B cell (primary cell): ENCODE measurements around the gene CHPF2. TPM values are rescaled to one million over a fixed set of nuclear protein-coding genes. Genes with fewer than 3 reads are reported as not detected.

Experiments
- ATAC-seq: fragments of 200-7000 bp; cut with Tn5 transposase; one replicate; pipeline ENCODE4 v1.10.0; 2021; ENCODE audit warnings: low read depth, mild to moderate bottlenecking, moderate number of reproducible peaks, moderate library complexity
- CTCF ChIA-PET: fragments of 350-600 bp; sonication (Branson Sonifier 250); formaldehyde crosslinking; loops from one replicate; lab custom pipeline; 2021; ENCODE audit warnings: antibody characterized with exemption, inconsistent platforms; lab: Charles Lee
- POLR2A ChIA-PET: fragments of 350-600 bp; sonication (Branson Sonifier 250); formaldehyde crosslinking; loops from one replicate; lab custom pipeline; 2021; ENCODE audit warnings: antibody characterized with exemption; lab: Charles Lee
- DNase-seq: peaks from one replicate; pipeline ENCODE4 v3.0.0; 2013
- H2AFZ ChIP-seq: 2 replicates; pipeline ENCODE4 v1.6.1; 2012; ENCODE audit warnings: mild to moderate bottlenecking, low read depth, low read length; ENCODE audit not compliant: insufficient read depth, poor library complexity, severe bottlenecking
- H3K27ac ChIP-seq, 2 donors: 1 replicate in 1 of 2; 2 replicates in 1 of 2; pipeline ENCODE4 v1.5.1; 2012 to 2013; ENCODE audit warnings: low read length in 2 of 2, mild to moderate bottlenecking in 2 of 2, moderate library complexity in 1 of 2
- H3K27me3 ChIP-seq, 4 experiments: fragments of 200-600 bp in 1 of 4; sonication (generic) in 1 of 4; replicated peaks in 1 of 4; 1 replicate in 2 of 4; 2 replicates in 2 of 4; pipeline versions ENCODE4 v1.6.1 to v1.7.0; 2013 to 2016; ENCODE audit warnings: low read length in 3 of 4, mild to moderate bottlenecking in 2 of 4, mixed read lengths in 1 of 4, moderate library complexity in 1 of 4; ENCODE audit not compliant: insufficient read depth in 4 of 4, control insufficient read depth in 3 of 4; ENCODE audit errors: control extremely low read depth in 1 of 4
- H3K36me3 ChIP-seq, 2 experiments: replicated peaks in 1 of 2; 1 replicate in 1 of 2; 2 replicates in 1 of 2; pipeline versions ENCODE4 v1.6.1 to v1.7.1; 2013; ENCODE audit warnings: low read length in 1 of 2; ENCODE audit not compliant: insufficient read depth in 2 of 2, control insufficient read depth in 1 of 2; ENCODE audit errors: control extremely low read depth in 1 of 2, extremely low read depth in 1 of 2
- H3K4me1 ChIP-seq, 2 donors: fragments of 200-600 bp in 1 of 2; sonication (generic) in 1 of 2; 1 replicate in 1 of 2; 2 replicates in 1 of 2; pipeline versions ENCODE4 v1.5.1 to v1.6.1; 2013 to 2017; ENCODE audit warnings: low read length in 2 of 2; ENCODE audit not compliant: control insufficient read depth in 2 of 2, insufficient read depth in 2 of 2
- H3K4me2 ChIP-seq: replicated peaks from 2 replicates; pipeline ENCODE3; 2012; ENCODE audit warnings: mild to moderate bottlenecking, low read depth, low read length; ENCODE audit not compliant: poor library complexity, severe bottlenecking
- H3K4me3 ChIP-seq, 5 experiments: fragments of 200-600 bp in 1 of 5; sonication (generic) in 1 of 5; 1 replicate in 3 of 5; 2 replicates in 2 of 5; pipeline versions ENCODE4 v1.5.1 to v1.7.0; 2011 to 2016; ENCODE audit warnings: low read length in 4 of 5, mild to moderate bottlenecking in 4 of 5, low read depth in 2 of 5, control low read depth in 1 of 5, moderate library complexity in 1 of 5; ENCODE audit not compliant: insufficient read depth in 1 of 5; ENCODE audit errors: control extremely low read depth in 1 of 5, extremely low read depth in 1 of 5
- H3K79me2 ChIP-seq: fragments of 200-600 bp; sonication (generic); one replicate; pipeline ENCODE4 v1.6.0; 2016; ENCODE audit warnings: low read length; ENCODE audit not compliant: control insufficient read depth, insufficient read depth
- H3K9ac ChIP-seq: fragments of 200-600 bp; sonication (generic); 2 replicates; pipeline ENCODE4 v1.6.1; 2017; ENCODE audit warnings: mild to moderate bottlenecking, low read length, moderate library complexity
- H3K9me3 ChIP-seq, 3 donors: one replicate each; pipeline versions ENCODE4 v1.6.1 to v1.7.1; 2013; ENCODE audit warnings: low read length in 2 of 3; ENCODE audit not compliant: control insufficient read depth in 2 of 3, insufficient read depth in 1 of 3; ENCODE audit errors: control extremely low read depth in 1 of 3
- H4K20me1 ChIP-seq: 2 replicates; pipeline ENCODE4 v1.6.0; 2012; ENCODE audit warnings: mild to moderate bottlenecking, low read length; ENCODE audit not compliant: insufficient read depth, control insufficient read depth, poor library complexity, severe bottlenecking
- H3K27ac Mint-ChIP-seq: one replicate; pipeline ENCODE4 v1.8.0; 2021; ENCODE audit warnings: mixed read lengths
- H3K27me3 Mint-ChIP-seq: one replicate; pipeline ENCODE4 v1.8.0; 2021; ENCODE audit warnings: mixed read lengths
- H3K4me1 Mint-ChIP-seq: one replicate; pipeline ENCODE4 v1.8.0; 2021; ENCODE audit warnings: mixed read lengths
- H3K4me3 Mint-ChIP-seq: one replicate; pipeline ENCODE4 v1.8.0; 2021; ENCODE audit warnings: mixed read lengths
- H3K9me3 Mint-ChIP-seq: one replicate; pipeline ENCODE4 v1.8.0; 2022; ENCODE audit warnings: mixed read lengths; ENCODE audit not compliant: insufficient read depth
- CTCF ChIP-seq: fragments of 200-600 bp; IDR thresholded peaks from one replicate; pipeline ENCODE4 v1.8.0; 2022; ENCODE audit warnings: antibody characterized with exemption, mild to moderate bottlenecking
- EZH2 ChIP-seq: IDR thresholded peaks from 2 replicates; pipeline ENCODE4 v1.6.1; 2012; ENCODE audit warnings: borderline replicate concordance, low read depth, mild to moderate bottlenecking, moderate library complexity, low read length; ENCODE audit not compliant: insufficient read depth, poor library complexity, severe bottlenecking
- WGBS: methylation state at CpG from one replicate; pipeline ENCODE4 v1.1.5; 2013; ENCODE audit warnings: missing lambda C conversion rate; ENCODE audit not compliant: insufficient coverage; 5-methylcytosine and 5-hydroxymethylcytosine counted together
- intact Hi-C: fragments of 100-400 bp; cut with micrococcal nuclease; formaldehyde crosslinking; loops from one replicate; pipeline ENCODE4 v1.10.0; 2022
- polyA plus RNA-seq: library from polyadenylated mRNA; depleted of rRNA; stranded (reverse); fragments of >200 nt; gene quantifications from 2 replicates; pipeline ENCODE4 v1.2.3, GENCODE V29; 2012
- total RNA-seq, 2 donors: library from RNA; stranded (reverse); fragments of 120-200 nt in 1 of 2; gene quantifications; 1 replicate in 1 of 2; 2 replicates in 1 of 2; pipeline versions ENCODE4 v1.2.3 to v1.2.4, GENCODE V29; 2013 to 2022

The CHPF2 gene
- total and polyA plus RNA-seq, 2 donors (not counting 1 experiment from before 2014, with no cell fraction given): 39.4 to 39.9 TPM

DNA sequence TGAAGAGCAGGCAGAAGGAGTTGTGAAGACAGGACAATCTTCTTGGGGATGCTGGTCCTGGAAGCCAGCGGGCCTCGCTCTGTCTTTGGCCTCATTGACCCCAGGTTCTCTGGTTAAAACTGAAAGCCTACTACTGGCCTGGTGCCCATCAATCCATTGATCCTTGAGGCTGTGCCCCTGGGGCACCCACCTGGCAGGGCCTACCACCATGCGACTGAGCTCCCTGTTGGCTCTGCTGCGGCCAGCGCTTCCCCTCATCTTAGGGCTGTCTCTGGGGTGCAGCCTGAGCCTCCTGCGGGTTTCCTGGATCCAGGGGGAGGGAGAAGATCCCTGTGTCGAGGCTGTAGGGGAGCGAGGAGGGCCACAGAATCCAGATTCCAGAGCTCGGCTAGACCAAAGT is 1.5 kb downstream of the CHPF2 start:
- peak overlapping the region in 2 of 5 experiments; percentile 93 to 96 for H3K4me3 ChIP-seq
- peaks cover 16 to 24% of the 10 kb centered on the region in 2 donors for H3K4me1 ChIP-seq
- no peaks in the 10 kb centered on the region for H3K9me3 ChIP-seq
- peaks cover 0 to 24% of the 10 kb centered on the region in 2 experiments for H3K36me3 ChIP-seq
- peak overlapping the region; percentile 99 for H3K4me2 ChIP-seq
- H3K27me3 ChIP-seq: no peaks in the 10 kb centered on the region
- ATAC-seq (no peak), DNase-seq (no peak)
- intact Hi-C loops: loop anchor here (2.0 kb wide), 1 partner anchor 61 kb away; no protein-coding TSS in a partner anchor
- POLR2A ChIA-PET: no interaction called here
- no peak overlapping the region for H2AFZ ChIP-seq
- WGBS: 94% methylated on average over 5 of the region's 9 CpGs
- peak overlapping the region; percentile 56 for H3K27ac Mint-ChIP-seq
- peaks cover 35% of the 10 kb centered on the region for H3K4me1 Mint-ChIP-seq
- no peaks in the 10 kb centered on the region for H3K27me3 Mint-ChIP-seq
- peak overlapping the region; percentile 99 for H3K4me3 Mint-ChIP-seq
- H4K20me1 ChIP-seq: peaks cover 31% of the 10 kb centered on the region
- TF ChIP-seq CTCF (no peak), EZH2 (no peak)
- H3K9ac ChIP-seq: no peak overlapping the region
- peaks cover 33% of the 10 kb centered on the region for H3K79me2 ChIP-seq
- no peaks in the 10 kb centered on the region for H3K9me3 Mint-ChIP-seq
- CTCF ChIA-PET: interaction anchor here (1.5 to 2.5 kb wide), 2 partner anchors 10 to 12 kb away, joined by 3 to 12 read pairs; no protein-coding TSS in a partner anchor
- H3K27ac ChIP-seq: peak overlapping the region in 1 of 2 donors; percentile 68

GRCh38 chr7:151235091-151235787 is 3.0 kb downstream of the CHPF2 start:
- no peaks in the 10 kb centered on the region for H3K9me3 Mint-ChIP-seq
- CTCF ChIA-PET: interaction anchor here (2.5 kb wide), 1 partner anchor 9 kb away, joined by 12 read pairs; no protein-coding TSS in a partner anchor

More at GRCh38 chr7:151235091-151235787, 3.0 kb downstream of the CHPF2 start:
- Histone ChIP-seq H3K27me3 (no peaks in the 10 kb centered on the region), H3K4me2 (no peak overlapping the region), H3K9me3 (no peaks in the 10 kb centered on the region), H3K36me3 (peaks cover 0 to 27% of the 10 kb centered on the region in 2 experiments), H3K4me3 (no peak overlapping the region), H3K4me1 (peaks cover 16 to 24% of the 10 kb centered on the region in 2 donors), H4K20me1 (peaks cover 39% of the 10 kb centered on the region), H3K9ac (no peak overlapping the region), H3K27ac (no peak overlapping the region), H2AFZ (no peak overlapping the region), H3K79me2 (peaks cover 33% of the 10 kb centered on the region)
- intact Hi-C loops: no loop called here
- WGBS: over 99% methylated on average over 28 of the region's 28 CpGs
- Mint-ChIP-seq H3K27me3 (no peaks in the 10 kb centered on the region), H3K27ac (no peak overlapping the region), H3K4me3 (no peak overlapping the region), H3K4me1 (peaks cover 35% of the 10 kb centered on the region)
- DNase-seq (no peak), ATAC-seq (no peak)
- POLR2A ChIA-PET: interaction anchor here (0.9 kb wide), 1 partner anchor 9 kb away, joined by 3 read pairs; the partner anchor contains the start of gene ABCF2
- no peak for TF ChIP-seq CTCF
- no peak for TF ChIP-seq EZH2
